ENCODE data around the gene PKD1L1.
"Not testable (repeated sequence)": the region's sequence is repeated elsewhere in the genome, so short reads cannot be mapped to it uniquely, and the experiment has no call there.

PKD1L1 gene

GRCh38 chr7:47957156-47957555 lies 8.9 kb upstream of the PKD1L1 start:
- no peak for DNase-seq

- no peak for DNase-seq
Observed at GRCh38 chr7:47956220-47956619, 8.0 kb upstream of the PKD1L1 start.

DNA sequence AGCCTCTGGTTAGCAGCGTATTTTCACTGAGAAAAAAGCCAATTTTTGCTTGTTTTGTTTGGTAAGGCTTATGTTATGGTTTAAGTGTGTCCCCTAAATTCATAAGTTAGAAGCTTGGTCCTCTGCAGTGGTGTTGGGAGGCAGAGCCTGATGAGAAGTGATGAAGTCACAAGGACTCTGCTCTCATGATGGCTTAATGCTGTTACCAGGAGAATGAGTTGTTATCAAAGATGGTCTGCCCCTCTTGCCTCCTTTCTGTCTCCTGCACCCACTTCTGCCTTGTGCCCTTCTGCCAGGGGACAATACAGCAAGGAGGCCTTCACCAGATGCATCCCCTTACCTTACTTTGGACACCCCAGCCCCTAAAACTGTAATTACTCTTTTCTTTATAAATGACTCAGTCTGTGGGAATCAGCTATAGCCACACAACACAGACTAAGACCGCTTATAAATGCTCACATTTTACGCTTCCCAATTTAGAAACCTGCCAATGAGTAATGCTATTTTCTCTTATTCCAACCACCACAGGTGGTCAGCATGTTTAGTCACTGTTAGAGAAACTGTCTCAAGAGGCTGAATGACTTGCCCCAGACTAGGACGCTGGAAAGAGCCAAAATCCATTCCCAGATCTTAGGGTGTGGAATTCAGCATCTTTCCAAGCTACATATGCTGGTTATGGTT lies 6.1 kb upstream of the PKD1L1 start:
- no peak for DNase-seq

GRCh38 chr7:47953822-47954221 lies 5.6 kb upstream of the PKD1L1 start:
- no peak for DNase-seq

GRCh38 chr7:47952224-47952623 lies 4.0 kb upstream of the PKD1L1 start:
- DNase-seq, result no peak

DNA sequence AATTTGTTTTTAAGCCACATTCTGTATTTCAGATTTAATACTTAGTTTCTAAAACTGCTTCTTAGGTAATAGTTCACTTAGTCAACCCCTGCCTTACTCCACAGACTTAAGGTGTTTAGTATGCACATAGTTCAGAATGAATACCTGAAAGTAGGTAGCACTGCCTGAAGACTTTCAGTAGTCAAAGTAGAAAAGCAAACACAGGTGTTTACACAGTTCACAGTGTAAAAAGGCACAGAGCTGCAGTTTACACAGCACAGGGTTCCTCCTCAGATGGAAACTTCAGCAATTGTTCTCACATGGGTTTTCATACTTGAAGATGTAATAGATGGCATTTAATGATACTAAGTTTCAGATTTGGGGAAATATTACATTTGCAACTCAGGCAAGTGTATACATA lies 3.1 kb upstream of the PKD1L1 start:
- DNase-seq, result no peak

DNA sequence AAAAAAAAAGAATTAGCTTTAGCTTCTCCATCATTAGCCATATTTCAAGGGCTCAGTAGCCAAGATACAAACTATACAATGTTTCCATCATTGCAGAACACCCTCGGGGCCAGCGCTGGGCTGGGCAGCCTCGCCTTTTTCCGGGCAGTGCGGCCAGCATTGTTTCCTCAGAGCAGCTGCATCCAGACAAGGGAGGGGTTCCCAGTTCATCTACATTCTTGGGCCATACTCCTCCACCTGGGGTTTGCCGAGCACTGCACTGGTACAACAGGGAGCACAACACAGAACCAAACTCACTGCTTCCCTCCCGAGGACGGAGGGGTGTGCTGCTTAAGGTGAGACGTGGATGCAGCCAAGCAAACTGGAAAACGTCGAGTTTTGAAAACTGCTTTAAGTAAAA lies 2.4 kb upstream of the PKD1L1 start:
- DNase-seq, result no peak

GRCh38 chr7:47949703-47950102 lies 1.4 kb upstream of the PKD1L1 start:
- DNase-seq, result no peak

DNA sequence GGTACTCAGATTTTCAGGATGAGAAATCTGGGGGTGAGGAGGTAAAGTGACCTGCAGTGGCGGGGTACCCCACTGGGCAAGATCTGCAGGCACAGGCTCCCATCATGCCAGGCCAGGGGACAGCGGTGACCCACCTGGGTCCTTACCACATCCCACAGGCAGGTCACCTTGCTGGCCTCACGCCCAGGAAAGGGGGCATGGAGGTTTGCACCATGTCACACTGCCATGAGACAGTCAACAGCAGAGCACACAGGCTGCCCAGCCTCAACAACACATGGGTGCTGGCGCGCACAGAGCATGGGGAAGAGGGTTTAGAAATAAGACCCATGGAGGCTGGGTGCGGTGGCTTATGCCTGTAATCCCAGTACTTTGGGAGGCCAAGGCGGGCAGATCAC lies 914 bp downstream of the PKD1L1 start:
- DNase-seq, result no peak

- no peak for DNase-seq
Observed at GRCh38 chr7:47946581-47947354, 1.5 kb downstream of the PKD1L1 start.

- no peak for DNase-seq
Observed at GRCh38 chr7:47945261-47946015, 2.8 kb downstream of the PKD1L1 start.

DNA sequence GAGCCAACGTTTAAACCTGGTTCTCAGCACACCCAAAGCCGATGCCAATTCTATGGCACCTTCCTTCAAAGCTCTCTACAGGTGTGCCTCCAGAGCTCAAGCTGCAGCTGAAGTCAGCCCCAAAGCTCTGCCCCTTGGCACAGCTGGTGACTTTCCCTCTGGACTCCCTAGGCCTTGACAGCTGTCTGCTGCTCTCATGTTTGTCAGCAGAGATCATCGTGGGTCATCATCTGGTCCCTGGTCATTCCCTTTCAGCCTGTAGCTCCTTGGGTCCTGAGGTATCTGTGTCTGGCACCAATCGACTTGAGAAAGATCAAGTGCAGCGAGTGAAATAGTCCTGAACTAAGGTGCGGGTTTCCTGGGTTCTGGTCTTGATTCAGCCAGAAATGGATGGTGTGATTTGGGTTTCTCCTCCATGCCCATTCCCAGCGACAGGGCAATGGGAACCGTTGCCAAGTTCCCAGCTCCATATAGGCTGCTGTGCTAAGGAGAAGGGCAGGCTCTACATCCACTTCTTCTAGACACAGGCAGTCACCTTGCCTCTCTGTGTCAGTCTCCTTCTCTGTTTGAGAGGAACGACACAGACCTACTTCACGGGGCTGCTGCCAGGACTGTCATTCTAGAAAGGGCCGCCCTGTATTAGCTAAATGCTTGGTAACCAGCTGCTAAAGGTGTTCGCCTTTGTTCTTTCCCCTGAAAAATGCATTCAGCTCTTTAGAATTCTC lies 3.6 kb downstream of the PKD1L1 start:
- no peak for DNase-seq

DNA sequence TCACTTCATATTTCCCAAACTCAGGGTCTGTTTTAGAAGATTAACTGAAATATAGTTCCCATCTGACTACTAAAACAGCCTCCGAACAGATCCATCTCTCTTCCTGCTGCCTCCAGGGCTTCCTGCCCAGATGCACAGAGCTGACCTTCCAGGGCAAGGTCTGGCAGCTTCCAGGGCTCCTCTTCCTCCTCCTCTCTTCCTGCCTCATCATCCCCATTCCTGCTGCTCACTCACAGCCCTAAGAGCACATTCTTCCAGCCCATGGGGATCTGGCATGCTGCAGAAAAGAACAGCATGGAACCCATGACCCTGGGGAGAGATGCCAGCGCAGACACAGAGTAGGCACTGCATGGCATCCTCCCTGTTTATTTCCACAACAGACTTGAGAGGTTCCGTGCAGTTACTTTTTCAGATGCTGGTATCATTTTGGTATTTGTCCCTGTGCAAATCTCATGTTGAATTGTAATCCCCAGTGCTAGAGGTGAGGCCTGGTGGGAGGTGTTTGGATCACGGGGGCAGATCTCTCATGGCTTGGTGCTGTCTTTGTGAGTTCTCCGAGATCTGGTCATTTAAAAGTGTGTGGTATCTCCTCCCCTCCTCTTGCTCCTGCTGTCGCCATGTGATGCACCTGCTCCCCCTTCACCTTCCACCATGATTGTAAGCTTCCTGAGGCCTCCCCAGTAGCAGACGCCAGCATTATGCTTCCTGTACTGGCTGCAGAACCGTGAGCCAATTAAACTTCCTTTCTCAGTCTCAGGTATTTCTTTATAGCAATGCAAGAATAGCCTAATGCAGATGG lies 4.4 kb downstream of the PKD1L1 start:
- DNase-seq, result no peak

DNA sequence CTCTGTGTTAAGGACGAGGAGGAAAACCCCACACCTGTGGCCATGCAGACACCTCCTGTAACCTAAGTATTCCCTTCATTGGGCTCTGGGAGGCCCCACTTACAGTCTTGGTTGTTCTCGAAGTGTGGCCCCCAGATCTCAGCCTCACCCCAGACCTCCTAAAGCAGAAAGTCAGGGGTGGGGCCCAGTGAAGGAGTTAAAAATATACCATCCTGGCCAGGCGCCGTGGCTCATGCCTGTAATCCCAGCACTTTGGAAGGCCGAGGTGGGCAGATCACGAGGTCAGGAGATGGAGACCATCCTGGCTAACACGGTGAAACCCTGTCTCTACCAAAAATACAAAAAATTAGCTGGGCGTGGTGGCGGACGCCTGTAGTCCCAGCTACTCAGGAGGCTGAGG lies 5.6 kb downstream of the PKD1L1 start:
- not testable (repeated sequence) for DNase-seq

GRCh38 chr7:47942132-47942531 lies 6.1 kb downstream of the PKD1L1 start:
- no peak for DNase-seq

DNA sequence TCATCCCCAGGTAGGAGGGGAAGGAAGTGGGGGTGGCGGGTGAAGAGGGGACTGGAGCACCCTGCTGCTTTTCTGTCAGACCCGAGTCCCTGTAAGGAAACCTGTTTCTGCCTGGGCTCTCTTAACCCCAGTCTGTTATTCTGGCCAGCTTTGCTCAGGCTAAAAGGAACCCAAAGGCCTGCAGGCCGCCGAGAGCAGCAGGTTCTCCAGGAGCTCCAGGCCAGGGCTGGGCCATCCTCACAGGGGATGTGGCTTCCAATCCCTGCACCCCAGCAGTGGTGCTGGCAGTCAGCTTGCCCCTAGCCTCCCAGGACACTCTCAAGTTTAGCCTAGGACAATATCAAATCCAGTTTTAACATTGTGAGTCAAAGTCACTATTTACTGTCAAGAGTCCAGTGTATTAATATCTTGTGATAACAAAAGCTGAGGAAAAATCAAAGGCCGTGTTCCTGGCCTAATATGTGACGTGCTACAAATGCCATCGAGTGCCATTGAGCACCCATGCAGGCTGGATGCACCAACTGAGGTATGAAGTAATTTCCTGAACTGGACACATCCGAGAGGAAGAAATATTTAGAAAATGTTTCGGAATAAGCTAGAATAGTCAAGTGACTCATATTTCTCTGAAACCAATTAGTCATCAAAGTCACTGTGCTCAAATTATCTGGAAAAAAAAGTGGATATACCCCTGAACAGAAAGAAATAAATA lies 7.0 kb downstream of the PKD1L1 start:
- DNase-seq, result no peak

- no peak for DNase-seq
Observed at GRCh38 chr7:47940088-47941013, 7.9 kb downstream of the PKD1L1 start.

- no peak for DNase-seq
Observed at GRCh38 chr7:47939425-47940036, 8.7 kb downstream of the PKD1L1 start.

GRCh38 chr7:47938574-47939165 lies 9.6 kb downstream of the PKD1L1 start:
- DNase-seq, result no peak
